Astrocyte of the cerebellum (primary cell): ENCODE data around the gene HS3ST2.

ENCODE experiments used
- DNase-seq: peaks from one replicate; pipeline ENCODE4 v3.0.0-alpha.2; 2011; ENCODE audit warnings: low read depth
- H3K4me3 ChIP-seq: 2 replicates; pipeline ENCODE4 v1.5.1; 2011; ENCODE audit warnings: mild to moderate bottlenecking, low read depth, low read length, moderate library complexity
- CTCF ChIP-seq: IDR thresholded peaks from 2 replicates; pipeline ENCODE4 v1.5.1; 2012; ENCODE audit warnings: low read length, low read depth, moderate library complexity, mild to moderate bottlenecking; ENCODE audit errors: missing control alignments
- in situ Hi-C: cut with HindIII; loops from 2 replicates; pipeline ENCODE4 v1.10.0; 2017; ENCODE audit warnings: low sequenced_read_pairs

Gene HS3ST2

GRCh38 chr16:22878955-22879354 is 65.0 kb downstream of the HS3ST2 start:
- DNase-seq: no peak
- in situ Hi-C loops: no loop called here
- no peak overlapping the region for H3K4me3 ChIP-seq
- no peak for TF ChIP-seq CTCF

- no peak overlapping the region for H3K4me3 ChIP-seq
- in situ Hi-C loops: no loop called here
- TF ChIP-seq CTCF: no peak
- no peak for DNase-seq
These were observed 65.5 kb downstream of the HS3ST2 start for GRCh38 chr16:22879466-22879865.

- DNase-seq: no peak
- no peak for TF ChIP-seq CTCF
- in situ Hi-C loops: no loop called here
- H3K4me3 ChIP-seq: no peak overlapping the region
These were observed 69.0 kb downstream of the HS3ST2 start for GRCh38 chr16:22882981-22883380.

GRCh38 chr16:22885951-22886350 is 72.0 kb downstream of the HS3ST2 start:
- H3K4me3 ChIP-seq: no peak overlapping the region
- no peak for DNase-seq
- TF ChIP-seq CTCF: no peak
- in situ Hi-C loops: no loop called here

- DNase-seq: no peak
- H3K4me3 ChIP-seq: no peak overlapping the region
- no peak for TF ChIP-seq CTCF
- in situ Hi-C loops: no loop called here
These were observed 73.0 kb downstream of the HS3ST2 start for GRCh38 chr16:22886927-22887326.

GRCh38 chr16:22887445-22887844 is 73.5 kb downstream of the HS3ST2 start:
- in situ Hi-C loops: no loop called here
- no peak overlapping the region for H3K4me3 ChIP-seq
- no peak for DNase-seq
- no peak for TF ChIP-seq CTCF

GRCh38 chr16:22888791-22889190 is 74.8 kb downstream of the HS3ST2 start:
- no peak for TF ChIP-seq CTCF
- DNase-seq: no peak
- H3K4me3 ChIP-seq: no peak overlapping the region
- in situ Hi-C loops: no loop called here
